Measurements from ENCODE around the gene GPR17.

DNA sequence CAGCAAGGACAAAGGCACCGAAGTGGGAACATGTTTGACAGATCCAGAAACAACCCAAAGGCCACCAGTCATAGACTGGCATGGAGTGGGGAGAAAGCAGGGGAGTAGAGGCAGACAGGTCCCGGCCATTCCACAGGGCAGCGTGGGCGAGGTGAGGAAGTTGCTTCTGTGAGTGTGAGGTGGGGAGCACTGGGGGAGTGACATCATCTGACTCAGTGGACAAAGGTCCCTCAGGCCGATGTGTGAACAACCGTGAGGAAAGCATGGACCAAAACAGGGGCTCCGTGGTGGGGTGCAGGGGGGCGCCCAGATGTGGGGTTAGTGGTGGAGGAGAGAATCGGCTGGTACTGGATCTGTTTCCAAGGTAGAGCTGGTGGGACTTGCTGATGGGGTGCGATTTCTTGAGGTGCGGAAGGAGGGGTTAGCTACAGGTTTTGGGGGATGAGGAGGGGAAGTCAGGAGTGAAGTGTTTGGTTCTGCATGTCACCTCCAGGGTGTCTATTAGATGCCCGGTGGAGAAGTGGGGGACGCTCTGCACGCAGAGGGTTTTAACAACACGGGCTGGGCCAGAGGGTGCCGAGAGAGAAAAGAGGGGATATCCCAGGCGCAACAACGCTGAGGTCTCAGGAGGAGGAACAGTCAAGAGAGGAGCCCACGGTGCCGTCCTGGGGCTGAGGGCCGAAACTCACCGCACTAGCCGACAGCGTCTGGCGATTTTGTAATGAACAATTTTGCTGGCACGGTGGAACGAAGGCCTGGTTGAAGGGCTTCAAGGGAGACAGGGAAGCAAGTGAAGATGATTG lies 52.8 kb downstream of the GPR17 start:
- TF ChIP-seq, protein P1, sequence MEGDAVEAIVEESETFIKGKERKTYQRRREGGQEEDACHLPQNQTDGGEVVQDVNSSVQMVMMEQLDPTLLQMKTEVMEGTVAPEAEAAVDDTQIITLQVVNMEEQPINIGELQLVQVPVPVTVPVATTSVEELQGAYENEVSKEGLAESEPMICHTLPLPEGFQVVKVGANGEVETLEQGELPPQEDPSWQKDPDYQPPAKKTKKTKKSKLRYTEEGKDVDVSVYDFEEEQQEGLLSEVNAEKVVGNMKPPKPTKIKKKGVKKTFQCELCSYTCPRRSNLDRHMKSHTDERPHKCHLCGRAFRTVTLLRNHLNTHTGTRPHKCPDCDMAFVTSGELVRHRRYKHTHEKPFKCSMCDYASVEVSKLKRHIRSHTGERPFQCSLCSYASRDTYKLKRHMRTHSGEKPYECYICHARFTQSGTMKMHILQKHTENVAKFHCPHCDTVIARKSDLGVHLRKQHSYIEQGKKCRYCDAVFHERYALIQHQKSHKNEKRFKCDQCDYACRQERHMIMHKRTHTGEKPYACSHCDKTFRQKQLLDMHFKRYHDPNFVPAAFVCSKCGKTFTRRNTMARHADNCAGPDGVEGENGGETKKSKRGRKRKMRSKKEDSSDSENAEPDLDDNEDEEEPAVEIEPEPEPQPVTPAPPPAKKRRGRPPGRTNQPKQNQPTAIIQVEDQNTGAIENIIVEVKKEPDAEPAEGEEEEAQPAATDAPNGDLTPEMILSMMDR (IDR thresholded peaks at IDR 0.05; ENCODE audit: insufficient read depth, low read depth, low read length) = no peak
- TF ChIP-seq EZH2 (IDR thresholded peaks at IDR 0.05; ENCODE audit: insufficient read depth, low read length) = no peak

Measured in astrocyte (in vitro differentiated cells and primary cell).